Thyroid gland (tissue), 4 donors: ENCODE data around the gene GOLT1A. TPM values are rescaled to one million over a fixed set of nuclear protein-coding genes. Genes with fewer than 3 reads are reported as not detected.

Experiments used
- DNase-seq, 2 donors: peaks; one replicate each; pipeline ENCODE4 v3.0.0-alpha.2; 2019
- H3K27ac ChIP-seq, 3 donors: fragments of 200-600 bp; sonication (generic); 1 replicate in 2 of 3; 2 replicates in 1 of 3; pipeline ENCODE4 v1.5.1; 2016 to 2019; ENCODE audit warnings: mild to moderate bottlenecking in 1 of 3, moderate library complexity in 1 of 3
- H3K27me3 ChIP-seq: fragments of 200-600 bp; sonication (generic); one replicate; pipeline ENCODE4 v1.5.1; 2019
- H3K36me3 ChIP-seq, 2 donors: fragments of 200-600 bp; sonication (generic); one replicate each; pipeline ENCODE4 v1.5.1; 2016 to 2019
- H3K4me1 ChIP-seq, 2 donors: fragments of 200-600 bp; sonication (generic); one replicate each; pipeline ENCODE4 v1.5.1; 2017 to 2019
- H3K4me3 ChIP-seq, 3 donors: fragments of 200-600 bp; sonication (generic); replicated peaks in 1 of 3; 1 replicate in 2 of 3; 2 replicates in 1 of 3; pipeline ENCODE4 v1.5.1; 2016; ENCODE audit warnings: mild to moderate bottlenecking in 1 of 3
- H3K9me3 ChIP-seq: fragments of 200-600 bp; sonication (generic); one replicate; pipeline ENCODE4 v1.5.1; 2017
- POLR2A ChIP-seq, 2 donors: fragments of 450-650 bp; IDR thresholded peaks; one replicate each; pipeline ENCODE4 v1.6.1; 2017; ENCODE audit warnings: antibody characterized with exemption in 2 of 2, mild to moderate bottlenecking in 2 of 2, moderate library complexity in 1 of 2
- WGBS, 2 donors: methylation state at CpG; one replicate each; pipeline ENCODE4 v1.1.5; 2017; 5-methylcytosine and 5-hydroxymethylcytosine counted together
- intact Hi-C: fragments of 100-400 bp; cut with DNase I; formaldehyde crosslinking; loops from one replicate; pipeline ENCODE4 v1.15.1; 2023
- total RNA-seq, 4 donors: library from RNA; depleted of rRNA; stranded (reverse); fragments of >200 nt; gene quantifications; one replicate each; pipeline ENCODE4 v1.2.3, GENCODE V29; 2016
- TF ChIP-seq, protein P1 (sequence below), 6 experiments: fragments of 200-600 bp in 3 of 6; fragments of 450-650 bp in 3 of 6; sonication (generic) in 3 of 6; IDR thresholded peaks; one replicate each; pipeline ENCODE4 v1.5.1; 2016 to 2019; ENCODE audit warnings: antibody characterized with exemption in 6 of 6, mild to moderate bottlenecking in 2 of 6, inconsistent platforms in 1 of 6, moderate library complexity in 1 of 6

Gene GOLT1A
- total RNA-seq, 4 donors from 2014 or later: 0.45 TPM; not detected in 3

DNA sequence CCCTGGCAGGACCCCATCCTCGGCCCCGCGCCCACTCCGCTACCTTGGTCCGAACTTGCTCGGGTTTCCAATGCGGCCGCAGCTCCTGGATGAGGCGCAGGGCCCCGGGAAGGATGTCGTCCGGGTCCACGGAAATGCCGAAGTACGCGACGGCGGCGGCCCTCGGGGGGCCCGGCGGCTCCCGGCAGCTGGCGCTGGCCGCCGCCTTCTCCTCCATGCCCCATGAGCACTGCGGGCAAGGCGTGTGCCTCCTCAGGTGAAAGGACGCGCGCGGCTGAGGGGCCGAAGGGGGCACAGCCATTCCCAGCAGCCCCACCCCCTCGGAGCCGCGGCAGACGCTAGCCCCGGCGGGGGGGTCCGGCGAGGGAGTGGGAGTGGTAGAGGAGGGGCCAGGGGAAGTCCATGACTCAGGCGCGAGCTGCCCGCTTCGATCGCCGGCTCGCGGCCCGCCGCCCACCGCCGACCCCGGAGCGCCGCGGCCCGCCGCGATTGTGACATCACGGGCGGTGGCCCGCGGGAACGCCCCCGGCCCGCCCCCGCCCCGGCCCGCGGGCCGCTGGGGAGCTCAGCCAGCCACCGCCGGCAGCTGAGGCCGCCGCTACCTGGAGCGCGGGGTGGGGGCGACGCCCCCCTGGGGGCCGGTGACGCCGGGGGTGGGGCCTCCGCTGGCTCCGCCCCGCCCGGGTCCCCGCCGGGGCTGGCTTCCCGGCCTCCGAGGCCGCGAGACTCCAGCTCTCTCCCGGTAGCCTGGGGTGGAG is 62.1 kb downstream of the GOLT1A start, which contains the start of gene ETNK2:
TSS of gene ETNK2 (minus strand) at position 493 of the 758 bp plus-strand sequence. CDS start at position 301, 192 bp downstream.
- H3K4me3 ChIP-seq: peak within 1 kb of the TSS; percentile 64 to 91 (median 86)
- 3 to 4% methylated on average over 8 to 14 of the region's 94 CpGs for WGBS, 2 donors
- TF ChIP-seq, protein P1, sequence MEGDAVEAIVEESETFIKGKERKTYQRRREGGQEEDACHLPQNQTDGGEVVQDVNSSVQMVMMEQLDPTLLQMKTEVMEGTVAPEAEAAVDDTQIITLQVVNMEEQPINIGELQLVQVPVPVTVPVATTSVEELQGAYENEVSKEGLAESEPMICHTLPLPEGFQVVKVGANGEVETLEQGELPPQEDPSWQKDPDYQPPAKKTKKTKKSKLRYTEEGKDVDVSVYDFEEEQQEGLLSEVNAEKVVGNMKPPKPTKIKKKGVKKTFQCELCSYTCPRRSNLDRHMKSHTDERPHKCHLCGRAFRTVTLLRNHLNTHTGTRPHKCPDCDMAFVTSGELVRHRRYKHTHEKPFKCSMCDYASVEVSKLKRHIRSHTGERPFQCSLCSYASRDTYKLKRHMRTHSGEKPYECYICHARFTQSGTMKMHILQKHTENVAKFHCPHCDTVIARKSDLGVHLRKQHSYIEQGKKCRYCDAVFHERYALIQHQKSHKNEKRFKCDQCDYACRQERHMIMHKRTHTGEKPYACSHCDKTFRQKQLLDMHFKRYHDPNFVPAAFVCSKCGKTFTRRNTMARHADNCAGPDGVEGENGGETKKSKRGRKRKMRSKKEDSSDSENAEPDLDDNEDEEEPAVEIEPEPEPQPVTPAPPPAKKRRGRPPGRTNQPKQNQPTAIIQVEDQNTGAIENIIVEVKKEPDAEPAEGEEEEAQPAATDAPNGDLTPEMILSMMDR (IDR thresholded peaks at IDR 0.05): no peak
- TF ChIP-seq POLR2A (IDR thresholded peaks at IDR 0.05): peak in 1 of 2 donors; percentile 44
- peak within 1 kb of the TSS; percentile 0 to 56 (median 54) for H3K27ac ChIP-seq
- peaks cover 13 to 20% of the 10 kb centered on the region in 2 donors for H3K4me1 ChIP-seq
- intact Hi-C loops: no loop called here
- H3K27me3 ChIP-seq: no peaks in the 10 kb centered on the region
- no peaks in the 10 kb centered on the region for H3K36me3 ChIP-seq
- DNase-seq: peak; percentile 71 to 75
- H3K9me3 ChIP-seq: no peaks in the 10 kb centered on the region

DNA sequence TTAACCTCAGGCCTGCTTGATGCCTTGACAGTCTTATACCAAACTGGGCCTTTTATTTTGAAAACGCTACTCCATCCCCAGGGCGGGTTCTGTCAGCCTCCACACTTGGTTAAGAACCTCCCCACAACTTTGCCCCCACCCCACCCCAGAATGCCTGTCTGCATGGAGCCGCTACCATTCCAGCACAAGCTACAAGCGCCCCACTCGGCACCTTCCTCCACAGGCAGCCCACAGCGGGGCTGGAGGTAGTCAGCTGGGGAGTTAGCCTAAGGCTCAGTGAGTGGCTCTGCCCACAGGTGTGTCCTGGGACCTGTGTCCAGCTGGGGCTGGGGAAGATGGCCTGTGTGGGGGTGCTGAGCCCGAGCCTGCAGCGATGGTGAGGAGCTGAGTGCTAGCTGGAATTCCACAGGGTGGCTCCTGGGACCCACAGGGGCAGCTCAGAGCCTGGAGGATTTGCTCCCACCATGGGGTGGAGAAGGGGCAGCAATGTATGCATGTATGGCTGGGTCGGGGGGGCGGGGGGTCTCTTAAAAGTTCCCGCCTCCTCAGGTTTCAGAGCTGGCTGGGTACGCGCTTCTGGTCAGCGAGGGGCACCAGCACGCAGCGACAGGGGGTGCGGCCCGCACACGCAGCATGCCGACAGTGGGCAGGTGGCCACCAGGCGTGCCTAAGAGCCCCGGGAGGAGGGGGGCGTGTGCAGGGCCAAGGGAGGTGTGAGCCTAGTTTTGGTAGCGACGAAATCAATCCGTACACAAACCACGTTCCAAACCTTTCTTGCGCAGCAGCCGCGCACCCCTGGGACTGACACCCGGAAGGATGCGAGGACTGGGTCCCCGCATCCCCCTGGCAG is 62.9 kb downstream of the GOLT1A start:
- intact Hi-C loops: no loop called here
- Histone ChIP-seq H3K27me3 (no peaks in the 10 kb centered on the region), H3K27ac (peak overlapping the region in 2 of 3 donors; percentile 35 to 54), H3K9me3 (no peaks in the 10 kb centered on the region), H3K4me1 (peaks cover 13 to 20% of the 10 kb centered on the region in 2 donors), H3K36me3 (no peaks in the 10 kb centered on the region), H3K4me3 (peak overlapping the region; percentile 64 to 91 (median 86))
- DNase-seq: peak; percentile 49
- WGBS, 2 donors: 23 to 29% methylated on average over 18 to 25 of the region's 33 CpGs
- no peak for TF ChIP-seq POLR2A (IDR thresholded peaks at IDR 0.05)
- TF ChIP-seq, protein P1 (IDR thresholded peaks at IDR 0.05): no peak

DNA sequence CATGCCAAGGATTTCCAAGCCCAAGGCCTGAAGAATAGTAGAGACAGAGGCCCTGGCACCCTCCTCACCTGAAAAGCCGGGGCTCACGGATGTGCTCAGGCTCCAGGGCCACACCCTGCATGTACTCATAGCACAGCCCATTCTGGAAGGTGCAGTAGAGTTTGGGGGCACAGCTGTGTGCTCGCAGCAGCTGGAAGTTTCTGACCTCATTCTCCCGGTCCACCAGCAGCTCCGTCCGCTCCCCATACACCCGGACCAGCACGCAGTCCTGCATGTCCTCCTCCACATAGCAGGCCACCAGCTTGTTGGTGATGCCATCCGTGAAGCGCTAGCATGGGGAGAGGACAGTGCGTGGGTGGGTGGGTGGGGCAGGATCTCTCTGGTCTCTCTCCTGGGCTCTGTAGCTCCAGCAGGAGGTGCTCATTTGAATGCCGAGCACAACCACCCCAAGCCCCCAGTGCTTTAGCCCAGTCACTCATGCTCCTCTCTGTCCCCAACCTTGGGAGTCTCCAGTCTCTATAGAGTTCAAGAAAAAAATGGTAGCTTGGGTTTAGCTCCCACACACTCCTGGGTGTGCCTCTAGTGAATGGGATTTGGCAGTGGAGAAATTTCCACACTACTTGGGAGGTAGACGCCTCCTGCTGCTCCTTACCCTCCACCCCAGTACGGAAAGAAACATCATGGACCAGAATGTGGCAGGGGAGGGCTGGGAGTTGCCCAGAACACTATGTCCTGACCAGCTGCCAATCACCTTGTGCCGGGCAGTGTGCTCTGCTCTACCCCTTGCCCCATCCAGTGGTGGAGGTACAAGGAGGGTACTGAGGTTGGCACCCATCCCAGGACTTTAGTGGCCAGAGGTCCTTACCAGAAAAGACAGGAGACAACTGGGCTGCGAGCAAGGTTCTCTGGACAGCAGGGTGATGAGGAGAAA is 63.9 kb downstream of the GOLT1A start:
- no peak overlapping the region for H3K4me3 ChIP-seq
- H3K36me3 ChIP-seq: no peaks in the 10 kb centered on the region
- DNase-seq: peak; percentile 39 to 54
- no peaks in the 10 kb centered on the region for H3K9me3 ChIP-seq
- intact Hi-C loops: loop anchor here (10.0 kb wide), 1 partner anchor 355 kb away; the partner anchor contains the start of genes ZBED6 and ZC3H11A
- H3K27me3 ChIP-seq: no peaks in the 10 kb centered on the region
- WGBS, 2 donors: 83 to 92% methylated on average over 6 to 16 of the region's 16 CpGs
- peaks cover 13 to 20% of the 10 kb centered on the region in 2 donors for H3K4me1 ChIP-seq
- peak overlapping the region in 1 of 3 donors; percentile 35 for H3K27ac ChIP-seq
- TF ChIP-seq, protein P1 (IDR thresholded peaks at IDR 0.05): no peak
- TF ChIP-seq POLR2A (IDR thresholded peaks at IDR 0.05): no peak

DNA sequence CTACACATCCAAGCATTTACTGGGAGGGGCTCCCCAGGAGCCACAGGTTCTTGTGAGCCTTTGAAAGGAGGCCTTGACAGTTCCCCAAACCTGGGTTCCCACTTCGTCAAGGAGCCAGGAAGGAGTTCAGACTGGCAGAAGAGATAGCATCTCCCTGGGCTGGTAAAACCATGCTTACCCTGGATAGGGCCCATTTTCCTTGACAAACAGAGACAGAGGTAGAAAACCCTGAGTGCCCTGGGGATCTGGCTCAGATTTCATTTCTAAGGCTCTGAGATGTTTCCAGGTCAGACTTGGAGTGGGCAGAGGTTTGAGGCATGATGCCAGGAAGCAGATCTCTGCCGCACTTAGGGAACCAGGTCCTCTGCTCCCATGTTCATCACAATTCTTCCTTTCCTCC is 64.7 kb downstream of the GOLT1A start:
- no peaks in the 10 kb centered on the region for H3K9me3 ChIP-seq
- TF ChIP-seq, protein P1 (IDR thresholded peaks at IDR 0.05): no peak
- no peak for TF ChIP-seq POLR2A (IDR thresholded peaks at IDR 0.05)
- intact Hi-C loops: loop anchor here (10.0 kb wide), 1 partner anchor 354 kb away; the partner anchor contains the start of genes ZBED6 and ZC3H11A
- H3K4me1 ChIP-seq: peaks cover 13 to 20% of the 10 kb centered on the region in 2 donors
- WGBS, 2 donors: 76 to 87% methylated on average over 2 of the region's 2 CpGs
- no peak overlapping the region for H3K27ac ChIP-seq
- H3K4me3 ChIP-seq: no peak overlapping the region
- DNase-seq: no peak
- no peaks in the 10 kb centered on the region for H3K36me3 ChIP-seq
- H3K27me3 ChIP-seq: no peaks in the 10 kb centered on the region

Other genes with a start within 250 kb of the GOLT1A start
- gene SOX13, start 140.9 kb downstream of the GOLT1A start, total RNA-seq: 10 to 100 TPM; 19.4 to 29.3 (median 20.8) TPM
- 10 to 100 TPM; 16.1 to 22.5 (median 21.0) TPM for gene ETNK2, start 61.9 kb downstream of the GOLT1A start, total RNA-seq
- gene REN, start 47.7 kb downstream of the GOLT1A start, total RNA-seq: not detected
- not detected for gene KISS1, start 17.5 kb downstream of the GOLT1A start, total RNA-seq
- 1 to 10 TPM; 2.9 to 8.9 (median 4.0) TPM for gene PLEKHA6, start 145.9 kb upstream of the GOLT1A start, total RNA-seq
- 10 to 100 TPM; 63.0 to 89.8 (median 66.2) TPM for gene PPP1R15B, start 197.8 kb upstream of the GOLT1A start, total RNA-seq